SH-SY5Y (cell line): ENCODE results near the gene PRSS12.

Experiments
- GATA2 ChIP-seq: IDR thresholded peaks from 2 replicates; pipeline ENCODE4 v1.6.1; 2011; ENCODE audit warnings: mild to moderate bottlenecking, low read depth, low read length
- GATA3 ChIP-seq: IDR thresholded peaks from 2 replicates; pipeline ENCODE4 v1.6.1; 2011; ENCODE audit warnings: low read depth, mild to moderate bottlenecking, low read length, moderate library complexity

Gene PRSS12

GRCh38 chr4:118314221-118314620 is 38.6 kb downstream of the PRSS12 start:
- TF ChIP-seq GATA2 (no peak), GATA3 (no peak)

GRCh38 chr4:118313098-118313497 is 39.7 kb downstream of the PRSS12 start:
- TF ChIP-seq GATA2 (no peak), GATA3 (no peak)

GRCh38 chr4:118308306-118309030 is 44.3 kb downstream of the PRSS12 start:
- peak; percentile 93 for TF ChIP-seq GATA3
- TF ChIP-seq GATA2: peak; percentile 85

- TF ChIP-seq GATA3 (no peak), GATA2 (no peak)
Measured at GRCh38 chr4:118307643-118308042, 45.2 kb downstream of the PRSS12 start.

GRCh38 chr4:118296729-118297128 is 56.1 kb downstream of the PRSS12 start:
- TF ChIP-seq GATA3 (no peak), GATA2 (no peak)

GRCh38 chr4:118290951-118291350 is 61.9 kb downstream of the PRSS12 start:
- no peak for TF ChIP-seq GATA2

GRCh38 chr4:118289794-118290193 is 63.0 kb downstream of the PRSS12 start:
- TF ChIP-seq GATA2: no peak
- TF ChIP-seq GATA3: no peak

GRCh38 chr4:118287711-118288451 is 64.9 kb downstream of the PRSS12 start:
- TF ChIP-seq GATA3 (no peak), GATA2 (no peak)

GRCh38 chr4:118286685-118287084 is 66.1 kb downstream of the PRSS12 start:
- TF ChIP-seq GATA2 (no peak), GATA3 (no peak)

- TF ChIP-seq GATA3: no peak
- TF ChIP-seq GATA2: no peak
Measured at GRCh38 chr4:118285931-118286330, 66.9 kb downstream of the PRSS12 start.

GRCh38 chr4:118284169-118284568 is 68.6 kb downstream of the PRSS12 start:
- TF ChIP-seq GATA2: no peak
- TF ChIP-seq GATA3: no peak

- TF ChIP-seq GATA2 (no peak), GATA3 (no peak)
Measured at GRCh38 chr4:118282692-118283091, 70.1 kb downstream of the PRSS12 start.

GRCh38 chr4:118281611-118282442 is 71.0 kb downstream of the PRSS12 start:
- TF ChIP-seq GATA3 (no peak), GATA2 (no peak)

GRCh38 chr4:118280501-118281218 is 72.1 kb downstream of the PRSS12 start:
- TF ChIP-seq GATA3: no peak
- TF ChIP-seq GATA2: no peak
